IMR-90 (cell line): ENCODE measurements around the gene UBE2V1.

Source experiments
- BHLHE40 ChIP-seq: fragments of 150-350 bp; IDR thresholded peaks from 2 replicates; pipeline ENCODE4 v1.6.1; 2016; ENCODE audit warnings: mild to moderate bottlenecking, low read depth, low read length
- CEBPB ChIP-seq: IDR thresholded peaks from 2 replicates; pipeline ENCODE4 v1.6.1; 2012; ENCODE audit warnings: low read depth, low read length, improper control_type of control experiment
- CTCF ChIP-seq: conservative IDR thresholded peaks from 2 replicates; pipeline ENCODE4 v1.5.1; 2012; ENCODE audit warnings: mild to moderate bottlenecking, low read depth, low read length, improper control_type of control experiment
- FOS ChIP-seq: fragments of 150-350 bp; IDR thresholded peaks from 2 replicates; pipeline ENCODE4 v1.6.1; 2016; ENCODE audit warnings: low read depth, low read length
- MXI1 ChIP-seq: IDR thresholded peaks from 2 replicates; pipeline ENCODE4 v1.6.1; 2012; ENCODE audit warnings: low read depth, mild to moderate bottlenecking, low read length, moderate library complexity, borderline replicate concordance
- POLR2A ChIP-seq: IDR thresholded peaks from 2 replicates; pipeline ENCODE4 v1.6.1; 2012; ENCODE audit warnings: mild to moderate bottlenecking, low read depth, low read length
- RAD21 ChIP-seq: IDR thresholded peaks from 2 replicates; pipeline ENCODE4 v1.6.1; 2012; ENCODE audit warnings: low read length, improper control_type of control experiment
- SMC3 ChIP-seq: fragments of 150-350 bp; IDR thresholded peaks from 2 replicates; pipeline ENCODE4 v1.6.1; 2016; ENCODE audit warnings: low read depth, mild to moderate bottlenecking, antibody characterized with exemption, low read length, moderate library complexity
- USF2 ChIP-seq: fragments of 150-350 bp; IDR thresholded peaks from 2 replicates; pipeline ENCODE4 v1.6.1; 2017; ENCODE audit warnings: mild to moderate bottlenecking, antibody characterized with exemption, low read length, low read depth

GRCh38 chr20:50097843-50098242 is 15.1 kb downstream of the UBE2V1 start:
- TF ChIP-seq CTCF, result no peak
- no peak for TF ChIP-seq POLR2A
- TF ChIP-seq SMC3, result no peak
- TF ChIP-seq RAD21, result no peak
- no peak for TF ChIP-seq BHLHE40
- no peak for TF ChIP-seq CEBPB
- no peak for TF ChIP-seq MXI1
- no peak for TF ChIP-seq USF2
- TF ChIP-seq FOS, result no peak
